ENCODE results near the gene TEK. TPM values are rescaled to one million over a fixed set of nuclear protein-coding genes. Genes with fewer than 3 reads are reported as not detected.

Gene TEK
- polyA plus RNA-seq, 3 donors, result not detected

DNA sequence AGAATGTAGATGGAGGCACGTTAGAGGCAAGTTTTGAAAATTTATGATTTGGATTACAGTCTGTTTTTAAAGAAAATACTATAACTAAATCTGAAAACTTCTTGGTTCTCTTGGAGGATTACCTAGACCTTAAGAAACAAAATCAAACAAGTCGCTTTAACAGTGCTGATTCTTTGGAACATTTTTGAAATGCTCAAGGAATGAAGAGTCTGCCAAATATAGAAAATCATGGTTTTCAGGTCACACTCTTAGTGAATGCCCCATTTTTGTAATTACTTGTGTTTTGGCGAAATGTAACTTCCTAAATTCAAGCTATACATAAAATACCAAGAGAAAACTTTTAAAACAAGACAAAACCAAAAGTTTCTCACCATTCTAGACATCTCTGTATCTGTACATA is 94.8 kb downstream of the TEK start:
- no peaks in the 10 kb centered on the region for H3K4me1 Mint-ChIP-seq
- H3K4me1 ChIP-seq (ENCODE audit: control insufficient read depth in 1 of 2, insufficient read depth in 2 of 2, low read length in 2 of 2), result no peaks in the 10 kb centered on the region
- no peaks in the 10 kb centered on the region for H3K36me3 Mint-ChIP-seq
- WGBS (ENCODE audit: insufficient coverage), result no CpG with 5 or more reads among the region's 3 CpGs
- intact Hi-C loops (cut with micrococcal nuclease), result no loop called here
- H3K27me3 ChIP-seq (ENCODE audit: control insufficient read depth in 2 of 2, insufficient read depth in 2 of 2, low read length in 2 of 2), result no peaks in the 10 kb centered on the region
- H3K27ac ChIP-seq (ENCODE audit: low read depth in 1 of 2, low read length in 2 of 2), result no peak overlapping the region
- no peak overlapping the region for H2AFZ ChIP-seq (ENCODE audit: insufficient read depth, low read depth, low read length, poor library complexity, severe bottlenecking)
- H4K20me1 ChIP-seq (ENCODE audit: insufficient read depth, low read length), result no peaks in the 10 kb centered on the region
- no peaks in the 10 kb centered on the region for H3K9me3 ChIP-seq (replicated peaks in 1 of 2; ENCODE audit: control insufficient read depth in 1 of 2, insufficient read depth in 1 of 2, low read length in 2 of 2)
- H3K79me2 ChIP-seq (ENCODE audit: insufficient read depth, low read length), result no peaks in the 10 kb centered on the region
- no peak overlapping the region for H3K4me2 ChIP-seq (replicated peaks; ENCODE audit: extremely low read depth, low read length, poor library complexity, severe bottlenecking)
- peaks cover 1 to 4% (median 3%) of the 10 kb centered on the region in 3 donors for H3K27me3 Mint-ChIP-seq (ENCODE audit: low read depth in 3 of 3)
- H3K9me3 Mint-ChIP-seq, result peaks cover 0 to 3% (median 1%) of the 10 kb centered on the region in 7 donors
- no peak for TF ChIP-seq CTCF (IDR thresholded peaks at IDR 0.05)
- no peak for DNase-seq
- H3K27ac Mint-ChIP-seq, result no peak overlapping the region
- no peak overlapping the region for H3K4me3 Mint-ChIP-seq
- no peak overlapping the region for H3K9ac ChIP-seq (ENCODE audit: insufficient read depth, low read length, poor library complexity, severe bottlenecking)
- no peak overlapping the region for H3K4me3 ChIP-seq (replicated peaks in 1 of 3; ENCODE audit: low read depth in 2 of 3, low read length in 3 of 3)
- no peaks in the 10 kb centered on the region for H3K36me3 ChIP-seq (replicated peaks in 1 of 2; ENCODE audit: control insufficient read depth in 1 of 2, insufficient read depth in 2 of 2, low read length in 2 of 2)

DNA sequence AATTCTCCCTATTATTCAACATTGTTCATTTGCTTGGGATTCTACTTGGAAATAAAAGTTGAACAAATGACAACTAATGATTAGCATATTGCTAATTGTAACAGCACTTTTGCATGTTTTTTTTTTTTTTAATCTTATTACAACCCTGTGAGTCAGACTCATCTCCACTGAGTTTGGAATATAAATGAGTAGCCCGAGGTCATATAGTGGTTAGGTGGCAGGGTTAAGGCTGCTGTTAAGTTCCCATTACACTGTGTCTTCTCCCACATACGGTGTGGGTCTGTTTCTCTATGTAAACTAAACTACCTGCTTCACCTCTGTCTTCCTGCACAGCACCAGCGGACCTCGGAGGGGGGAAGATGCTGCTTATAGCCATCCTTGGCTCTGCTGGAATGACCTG is 95.6 kb downstream of the TEK start:
- H3K4me1 Mint-ChIP-seq, result no peaks in the 10 kb centered on the region
- WGBS (ENCODE audit: insufficient coverage), result no CpG with 5 or more reads among the region's 4 CpGs

More for the DNA sequence above, 95.6 kb downstream of the TEK start:
- no peak overlapping the region for H3K27ac Mint-ChIP-seq
- H3K79me2 ChIP-seq (ENCODE audit: insufficient read depth, low read length), result no peaks in the 10 kb centered on the region
- no peaks in the 10 kb centered on the region for H3K9me3 ChIP-seq (replicated peaks in 1 of 2; ENCODE audit: control insufficient read depth in 1 of 2, insufficient read depth in 1 of 2, low read length in 2 of 2)
- no peaks in the 10 kb centered on the region for H3K36me3 Mint-ChIP-seq
- intact Hi-C loops (cut with micrococcal nuclease), result no loop called here
- H3K9ac ChIP-seq (ENCODE audit: insufficient read depth, low read length, poor library complexity, severe bottlenecking), result no peak overlapping the region
- H3K27ac ChIP-seq (ENCODE audit: low read depth in 1 of 2, low read length in 2 of 2), result no peak overlapping the region
- H3K27me3 Mint-ChIP-seq (ENCODE audit: low read depth in 3 of 3), result peaks cover 1 to 4% (median 3%) of the 10 kb centered on the region in 3 donors
- H3K4me3 Mint-ChIP-seq, result no peak overlapping the region
- H2AFZ ChIP-seq (ENCODE audit: insufficient read depth, low read depth, low read length, poor library complexity, severe bottlenecking), result no peak overlapping the region
- no peaks in the 10 kb centered on the region for H3K27me3 ChIP-seq (ENCODE audit: control insufficient read depth in 2 of 2, insufficient read depth in 2 of 2, low read length in 2 of 2)
- TF ChIP-seq CTCF (IDR thresholded peaks at IDR 0.05), result no peak
- no peak overlapping the region for H3K4me2 ChIP-seq (replicated peaks; ENCODE audit: extremely low read depth, low read length, poor library complexity, severe bottlenecking)
- peaks cover 0 to 4% (median 1%) of the 10 kb centered on the region in 7 donors for H3K9me3 Mint-ChIP-seq
- H3K4me1 ChIP-seq (ENCODE audit: control insufficient read depth in 1 of 2, insufficient read depth in 2 of 2, low read length in 2 of 2), result no peaks in the 10 kb centered on the region
- no peaks in the 10 kb centered on the region for H4K20me1 ChIP-seq (ENCODE audit: insufficient read depth, low read length)
- H3K36me3 ChIP-seq (replicated peaks in 1 of 2; ENCODE audit: control insufficient read depth in 1 of 2, insufficient read depth in 2 of 2, low read length in 2 of 2), result no peaks in the 10 kb centered on the region
- DNase-seq, result no peak
- H3K4me3 ChIP-seq (replicated peaks in 1 of 3; ENCODE audit: low read depth in 2 of 3, low read length in 3 of 3), result no peak overlapping the region
